ENCODE results near the gene VWA2. TPM values are rescaled to one million over a fixed set of nuclear protein-coding genes. Genes with fewer than 3 reads are reported as not detected.

Gene VWA2
- total RNA-seq, 2 experiments from 2014 or later: not detected

DNA sequence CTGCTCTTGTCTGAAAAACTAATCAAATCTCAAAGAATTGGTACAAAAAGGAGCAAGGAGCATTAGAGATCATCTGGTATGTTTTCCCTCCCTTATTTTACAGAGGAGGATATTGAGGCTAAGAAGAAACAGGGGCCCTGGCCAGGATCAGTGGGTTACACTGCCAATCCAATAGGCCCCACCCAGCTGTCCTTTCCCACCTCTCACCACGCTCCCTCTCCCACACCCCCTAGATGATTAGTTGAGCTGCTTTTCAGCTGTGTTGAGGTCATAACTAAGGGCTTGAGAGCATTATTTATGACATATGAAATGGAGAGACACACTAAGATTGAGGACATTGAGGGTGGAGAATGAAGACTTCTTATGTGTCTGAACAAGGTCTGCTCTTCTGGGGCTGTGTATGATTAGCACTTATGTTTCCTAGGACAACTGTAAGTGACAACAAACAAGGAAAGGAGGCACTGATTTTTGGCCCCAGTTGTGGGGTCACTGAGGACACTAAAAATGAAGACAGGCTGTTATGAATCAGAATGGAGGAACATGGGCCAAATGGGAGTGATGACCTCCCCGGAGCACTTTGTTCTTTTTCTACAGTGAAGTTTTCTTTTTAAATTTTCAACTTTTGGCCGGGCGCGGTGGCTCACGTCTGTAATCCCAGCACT lies 26.5 kb downstream of the VWA2 start:
- H3K36me3 Mint-ChIP-seq (ENCODE audit: low read depth): no peaks in the 10 kb centered on the region
- CTCF ChIA-PET: interaction anchor here (0.6 kb wide), 1 partner anchor 643 kb away, joined by 6 read pairs; no protein-coding TSS in a partner anchor
- intact Hi-C loops (cut with DNase I, micrococcal nuclease): no loop called here
- H3K4me3 Mint-ChIP-seq: no peak overlapping the region
- no peak for ATAC-seq
- H3K27ac Mint-ChIP-seq: no peak overlapping the region
- no peaks in the 10 kb centered on the region for H3K9me3 Mint-ChIP-seq (ENCODE audit: low read depth)
- H3K4me1 Mint-ChIP-seq: no peaks in the 10 kb centered on the region
- H3K27me3 Mint-ChIP-seq: no peaks in the 10 kb centered on the region
- no peak for DNase-seq
- POLR2A ChIA-PET: interaction anchor here (0.5 kb wide), 1 partner anchor 298 kb away, joined by 3 read pairs; no protein-coding TSS in a partner anchor

- no peaks in the 10 kb centered on the region for H3K27me3 Mint-ChIP-seq
- no peak overlapping the region for H3K27ac Mint-ChIP-seq
- ATAC-seq (no peak), DNase-seq (no peak)
- H3K9me3 Mint-ChIP-seq (ENCODE audit: low read depth): no peaks in the 10 kb centered on the region
- no peaks in the 10 kb centered on the region for H3K36me3 Mint-ChIP-seq (ENCODE audit: low read depth)
- no peaks in the 10 kb centered on the region for H3K4me1 Mint-ChIP-seq
- CTCF ChIA-PET: interaction anchor here (0.6 to 1.1 kb wide), 3 partner anchors 107 to 644 kb away, joined by 3 to 6 read pairs (median 3); no protein-coding TSS in a partner anchor
- intact Hi-C loops (cut with DNase I, micrococcal nuclease): no loop called here
- POLR2A ChIA-PET: no interaction called here
- H3K4me3 Mint-ChIP-seq: no peak overlapping the region
These were observed 27.5 kb downstream of the VWA2 start for GRCh38 chr10:114266521-114266920.

DNA sequence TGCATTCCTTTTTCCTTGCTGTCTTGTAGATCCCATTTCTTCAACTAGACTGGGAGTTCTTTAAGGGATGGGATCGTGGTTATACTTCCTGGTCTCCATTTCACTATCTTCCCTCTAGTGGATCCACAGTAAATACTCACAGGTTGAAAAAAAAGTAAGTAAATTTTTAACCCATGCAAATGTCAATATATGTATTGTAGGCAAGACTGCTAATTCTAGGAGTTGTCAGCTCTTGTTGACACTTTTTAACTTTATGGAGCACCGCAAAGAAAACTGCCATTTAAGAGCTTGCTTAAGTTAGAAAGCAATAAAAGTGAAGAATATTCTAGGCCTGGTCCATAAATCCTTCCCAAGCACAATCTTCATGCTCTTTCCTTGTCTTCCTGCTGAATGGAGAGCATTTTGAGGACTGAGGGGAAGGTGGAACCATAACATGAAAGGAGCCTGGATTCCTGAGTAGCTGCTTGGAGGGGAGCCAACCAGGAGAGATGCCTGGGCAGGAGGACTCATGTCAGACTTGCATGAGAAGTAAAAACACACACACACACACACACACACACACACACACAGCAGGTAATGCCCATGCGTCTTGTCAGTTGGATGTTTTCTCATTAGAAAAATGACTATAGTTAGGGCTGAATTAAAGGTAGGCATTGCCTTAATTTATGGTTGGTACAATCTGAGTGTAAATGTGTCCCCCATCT lies 32.2 kb downstream of the VWA2 start:
- Mint-ChIP-seq H3K27ac (no peak overlapping the region), H3K4me1 (no peaks in the 10 kb centered on the region), H3K36me3 (ENCODE audit: low read depth) (no peaks in the 10 kb centered on the region), H3K4me3 (no peak overlapping the region), H3K27me3 (peaks cover 12% of the 10 kb centered on the region), H3K9me3 (ENCODE audit: low read depth) (no peaks in the 10 kb centered on the region)
- CTCF ChIA-PET: interaction anchor here (0.7 kb wide), 1 partner anchor 58 kb away, joined by 3 read pairs; no protein-coding TSS in a partner anchor
- DNase-seq (no peak), ATAC-seq (no peak)
- POLR2A ChIA-PET: no interaction called here
- intact Hi-C loops (cut with DNase I, micrococcal nuclease): no loop called here

- intact Hi-C loops (cut with DNase I, micrococcal nuclease): no loop called here
- H3K4me1 Mint-ChIP-seq: no peaks in the 10 kb centered on the region
- H3K27me3 Mint-ChIP-seq: peaks cover 12% of the 10 kb centered on the region
- H3K36me3 Mint-ChIP-seq (ENCODE audit: low read depth): no peaks in the 10 kb centered on the region
- no peak for DNase-seq
- H3K9me3 Mint-ChIP-seq (ENCODE audit: low read depth): no peaks in the 10 kb centered on the region
- no peak overlapping the region for H3K4me3 Mint-ChIP-seq
- no peak for ATAC-seq
- POLR2A ChIA-PET: no interaction called here
- CTCF ChIA-PET: interaction anchor here (0.7 to 1.4 kb wide), 2 partner anchors 32 to 58 kb away, joined by 3 to 4 read pairs; no protein-coding TSS in a partner anchor
- H3K27ac Mint-ChIP-seq: no peak overlapping the region
These were observed 32.7 kb downstream of the VWA2 start for GRCh38 chr10:114271779-114272167.

- no peak overlapping the region for H3K27ac Mint-ChIP-seq
- intact Hi-C loops (cut with DNase I, micrococcal nuclease): no loop called here
- H3K9me3 Mint-ChIP-seq (ENCODE audit: low read depth): no peaks in the 10 kb centered on the region
- CTCF ChIA-PET: interaction anchor here (0.6 to 1.4 kb wide), 2 partner anchors 31 to 436 kb away, joined by 3 to 4 read pairs; no protein-coding TSS in a partner anchor
- H3K4me1 Mint-ChIP-seq: no peaks in the 10 kb centered on the region
- no peak for ATAC-seq
- POLR2A ChIA-PET: interaction anchor here (0.6 kb wide), 1 partner anchor 12 kb away, joined by 3 read pairs; no protein-coding TSS in a partner anchor
- H3K4me3 Mint-ChIP-seq: no peak overlapping the region
- H3K36me3 Mint-ChIP-seq (ENCODE audit: low read depth): no peaks in the 10 kb centered on the region
- H3K27me3 Mint-ChIP-seq: peaks cover 15% of the 10 kb centered on the region
- no peak for DNase-seq
These were observed 33.6 kb downstream of the VWA2 start for GRCh38 chr10:114272696-114273095.

GRCh38 chr10:114273910-114274309 lies 34.9 kb downstream of the VWA2 start:
- no peak overlapping the region for H3K27ac Mint-ChIP-seq
- ChIA-PET POLR2A (no interaction called here), CTCF (no interaction called here)
- no peaks in the 10 kb centered on the region for H3K9me3 Mint-ChIP-seq (ENCODE audit: low read depth)
- peaks cover 17% of the 10 kb centered on the region for H3K27me3 Mint-ChIP-seq
- DNase-seq (no peak), ATAC-seq (no peak)
- H3K36me3 Mint-ChIP-seq (ENCODE audit: low read depth): no peaks in the 10 kb centered on the region
- intact Hi-C loops (cut with DNase I, micrococcal nuclease): no loop called here
- no peaks in the 10 kb centered on the region for H3K4me1 Mint-ChIP-seq
- H3K4me3 Mint-ChIP-seq: no peak overlapping the region

DNA sequence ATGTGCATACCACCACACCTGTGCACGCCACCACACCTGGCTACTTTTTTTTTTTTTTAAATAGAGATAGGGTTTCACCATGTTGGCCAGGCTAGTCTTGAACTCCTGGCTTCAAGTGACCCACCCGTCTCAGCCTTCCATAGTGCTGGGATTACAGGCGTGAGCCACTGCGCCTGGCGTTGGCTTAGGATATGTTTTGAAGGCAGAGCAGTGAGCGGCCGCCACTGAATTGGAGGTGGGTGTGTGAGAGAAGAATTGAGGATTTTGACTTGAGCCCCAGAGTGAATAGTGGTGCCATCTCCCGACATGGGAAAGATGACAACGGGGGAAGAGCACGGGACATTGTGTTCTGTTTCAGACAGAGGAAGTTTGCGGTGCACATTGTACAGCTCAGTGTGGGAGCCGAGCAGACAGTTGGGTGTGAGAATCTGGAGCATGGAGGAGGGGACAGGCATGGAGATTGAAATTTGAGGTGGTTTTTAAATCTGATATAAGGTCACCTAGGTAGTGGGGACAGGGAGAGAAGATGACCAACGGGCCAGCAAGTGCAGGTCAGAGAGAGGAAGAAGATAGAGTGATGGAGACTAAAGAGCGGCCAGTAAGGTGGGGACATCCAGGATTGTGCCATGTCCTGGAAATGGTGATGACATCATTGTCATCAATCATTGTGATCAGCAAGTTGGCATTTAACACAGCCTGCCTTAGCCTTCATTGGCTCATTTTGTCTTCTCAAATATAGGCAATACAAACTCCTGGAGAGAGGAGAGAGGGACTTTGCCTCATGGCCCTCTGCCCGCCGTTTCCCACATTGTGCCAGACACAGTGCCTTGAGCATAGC lies 35.8 kb downstream of the VWA2 start:
- H3K4me3 Mint-ChIP-seq: no peak overlapping the region
- intact Hi-C loops (cut with DNase I, micrococcal nuclease): no loop called here
- no peak for DNase-seq
- no peaks in the 10 kb centered on the region for H3K9me3 Mint-ChIP-seq (ENCODE audit: low read depth)
- POLR2A ChIA-PET: no interaction called here
- H3K27me3 Mint-ChIP-seq: peaks cover 17% of the 10 kb centered on the region
- no peaks in the 10 kb centered on the region for H3K4me1 Mint-ChIP-seq
- no peak for ATAC-seq
- CTCF ChIA-PET: no interaction called here
- no peak overlapping the region for H3K27ac Mint-ChIP-seq
- no peaks in the 10 kb centered on the region for H3K36me3 Mint-ChIP-seq (ENCODE audit: low read depth)

DNA sequence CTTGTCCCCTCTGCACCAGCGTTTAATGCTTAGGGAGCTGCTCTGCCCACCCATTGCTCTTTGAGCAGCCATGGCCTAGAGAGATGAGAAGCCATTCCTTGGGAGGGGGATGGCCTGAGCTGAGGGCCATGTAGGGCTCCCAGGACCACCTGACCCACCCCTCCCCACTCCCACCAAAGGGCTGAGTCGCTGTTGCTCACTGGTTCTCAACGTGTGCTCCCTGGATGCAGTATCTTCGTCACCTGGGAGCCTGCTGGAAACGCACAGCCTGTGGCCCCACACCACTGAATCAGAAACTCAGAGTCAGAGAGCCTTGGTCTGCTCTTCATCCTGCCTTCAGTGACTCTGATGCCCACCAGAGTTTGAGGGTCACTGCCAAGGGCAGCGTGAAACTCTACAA lies 37.0 kb downstream of the VWA2 start:
- intact Hi-C loops (cut with DNase I, micrococcal nuclease): no loop called here
- Mint-ChIP-seq H3K4me3 (no peak overlapping the region), H3K27ac (no peak overlapping the region), H3K4me1 (no peaks in the 10 kb centered on the region), H3K27me3 (peaks cover 17% of the 10 kb centered on the region), H3K36me3 (ENCODE audit: low read depth) (no peaks in the 10 kb centered on the region), H3K9me3 (ENCODE audit: low read depth) (no peaks in the 10 kb centered on the region)
- DNase-seq (no peak), ATAC-seq (no peak)
- ChIA-PET POLR2A (no interaction called here), CTCF (no interaction called here)

GRCh38 chr10:114276671-114277070 lies 37.6 kb downstream of the VWA2 start:
- Mint-ChIP-seq H3K4me1 (no peaks in the 10 kb centered on the region), H3K9me3 (ENCODE audit: low read depth) (no peaks in the 10 kb centered on the region), H3K4me3 (no peak overlapping the region), H3K27me3 (peaks cover 17% of the 10 kb centered on the region), H3K27ac (no peak overlapping the region), H3K36me3 (ENCODE audit: low read depth) (no peaks in the 10 kb centered on the region)
- intact Hi-C loops (cut with DNase I, micrococcal nuclease): no loop called here
- ATAC-seq (no peak), DNase-seq (no peak)
- POLR2A ChIA-PET: no interaction called here
- CTCF ChIA-PET: no interaction called here

- intact Hi-C loops (cut with DNase I, micrococcal nuclease): no loop called here
- no peak overlapping the region for H3K4me3 Mint-ChIP-seq
- no peak for DNase-seq
- peaks cover 12% of the 10 kb centered on the region for H3K27me3 Mint-ChIP-seq
- POLR2A ChIA-PET: interaction anchor here (0.6 kb wide), 1 partner anchor 144 kb away, joined by 3 read pairs; no protein-coding TSS in a partner anchor
- H3K4me1 Mint-ChIP-seq: no peaks in the 10 kb centered on the region
- no peaks in the 10 kb centered on the region for H3K36me3 Mint-ChIP-seq (ENCODE audit: low read depth)
- CTCF ChIA-PET: interaction anchor here (0.6 kb wide), 1 partner anchor 18 kb away, joined by 3 read pairs; no protein-coding TSS in a partner anchor
- no peaks in the 10 kb centered on the region for H3K9me3 Mint-ChIP-seq (ENCODE audit: low read depth)
- no peak for ATAC-seq
- H3K27ac Mint-ChIP-seq: no peak overlapping the region
These were observed 39.3 kb downstream of the VWA2 start for GRCh38 chr10:114278140-114278883.

DNA sequence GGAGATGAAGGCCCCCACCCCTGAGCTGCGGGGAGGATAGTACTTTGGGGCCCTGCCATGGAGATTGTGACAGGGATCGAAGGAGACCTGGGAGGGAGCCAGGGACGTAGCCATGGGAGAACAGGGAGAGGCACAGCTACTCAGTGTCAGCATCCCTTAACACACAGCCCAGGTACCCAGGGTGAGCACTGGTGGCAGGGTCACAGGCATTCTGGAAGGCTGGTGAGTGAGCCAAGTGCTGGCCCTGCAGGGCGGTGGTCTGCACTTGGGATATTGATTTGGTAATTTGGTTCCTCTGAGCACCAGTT lies 39.8 kb downstream of the VWA2 start:
- ChIA-PET CTCF (no interaction called here), POLR2A (interaction anchor here (0.6 kb wide), 1 partner anchor 144 kb away, joined by 3 read pairs; no protein-coding TSS in a partner anchor)
- ATAC-seq (no peak), DNase-seq (no peak)
- Mint-ChIP-seq H3K9me3 (ENCODE audit: low read depth) (no peaks in the 10 kb centered on the region), H3K4me1 (no peaks in the 10 kb centered on the region), H3K27ac (no peak overlapping the region), H3K36me3 (ENCODE audit: low read depth) (no peaks in the 10 kb centered on the region), H3K27me3 (peaks cover 12% of the 10 kb centered on the region), H3K4me3 (no peak overlapping the region)
- intact Hi-C loops (cut with DNase I, micrococcal nuclease): no loop called here
